ENCODE results near the gene BPHL. TPM values are rescaled to one million over a fixed set of nuclear protein-coding genes. Genes with fewer than 3 reads are reported as not detected.

BPHL gene
- total and polyA plus RNA-seq, 10 of the 15 experiments (the other 5 are each of a cell fraction or from before 2014, with no cell fraction given), result 8.0 to 17.8 (median 12.4) TPM

DNA sequence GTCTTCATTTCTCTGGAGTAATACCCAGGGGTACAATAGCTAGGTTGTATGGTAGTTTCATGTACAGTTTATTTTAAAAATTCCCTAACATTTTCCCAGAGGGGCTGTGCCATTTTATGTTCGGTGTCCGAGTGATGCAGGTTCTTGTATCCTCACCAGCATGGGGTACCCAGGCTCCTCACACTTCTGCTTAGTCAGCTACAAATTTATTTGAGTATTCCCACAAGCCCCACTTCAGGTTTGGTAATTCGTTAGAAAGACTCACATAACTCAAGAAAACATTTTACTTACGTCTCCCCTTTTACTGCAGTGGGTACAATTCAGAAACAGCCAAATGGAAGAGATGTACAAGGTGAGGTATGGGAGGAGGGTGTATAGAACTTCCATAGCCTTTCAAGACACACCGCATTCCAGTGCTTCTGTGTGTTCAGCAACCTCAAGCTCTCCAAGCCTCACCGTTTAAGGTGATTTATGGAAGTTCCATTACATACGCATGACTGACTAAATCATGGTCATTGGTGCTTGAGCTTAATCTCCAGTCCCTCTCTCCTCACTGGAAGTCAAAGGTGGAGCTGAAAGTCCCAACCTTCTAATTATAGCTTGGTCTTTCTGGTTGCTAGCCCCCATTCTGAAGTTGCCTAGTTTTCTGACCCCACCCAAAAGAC, 32.1 kb upstream of the BPHL start:
- peaks cover 0 to 2% of the 10 kb centered on the region in 2 experiments; a peak in 3 of 4 replicates for H3K36me3 ChIP-seq (ENCODE audit: control insufficient read depth in 2 of 2, insufficient read depth in 2 of 2, low read length in 1 of 2)
- SMC1A ChIA-PET (ENCODE audit: uncharacterized antibody, unreplicated experiment), result interaction anchor here (1.0 to 2.5 kb wide), 2 partner anchors 10 to 17 kb away, joined by 3 to 7 read pairs; no protein-coding TSS in a partner anchor
- TF ChIP-seq, protein P1, sequence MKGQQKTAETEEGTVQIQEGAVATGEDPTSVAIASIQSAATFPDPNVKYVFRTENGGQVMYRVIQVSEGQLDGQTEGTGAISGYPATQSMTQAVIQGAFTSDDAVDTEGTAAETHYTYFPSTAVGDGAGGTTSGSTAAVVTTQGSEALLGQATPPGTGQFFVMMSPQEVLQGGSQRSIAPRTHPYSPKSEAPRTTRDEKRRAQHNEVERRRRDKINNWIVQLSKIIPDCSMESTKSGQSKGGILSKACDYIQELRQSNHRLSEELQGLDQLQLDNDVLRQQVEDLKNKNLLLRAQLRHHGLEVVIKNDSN (IDR thresholded peaks at IDR 0.05; ENCODE audit: borderline replicate concordance, extremely low read length, insufficient read depth, low read depth, low read length), result no peak
- no peak for TF ChIP-seq MEF2B (IDR thresholded peaks at IDR 0.05; ENCODE audit: partially characterized antibody, poor library complexity, severe bottlenecking)
- no peak for TF ChIP-seq HCFC1 (IDR thresholded peaks at IDR 0.05; ENCODE audit: low read length)
- no peak for TF ChIP-seq RUNX3 (IDR thresholded peaks at IDR 0.05; ENCODE audit: low read length)
- TF ChIP-seq ZNF592 (IDR thresholded peaks at IDR 0.05), result no peak
- no peak for TF ChIP-seq CREB1 (IDR thresholded peaks at IDR 0.05; ENCODE audit: low read depth)
- H4K20me1 ChIP-seq (ENCODE audit: control insufficient read depth, insufficient read depth), result no peaks in the 10 kb centered on the region
- H3K4me1 ChIP-seq (ENCODE audit: control insufficient read depth, insufficient read depth, low read length), result no peaks in the 10 kb centered on the region
- CTCF ChIA-PET, result interaction anchor here (1.3 kb wide), 2 partner anchors 10 to 165 kb away, joined by 3 to 4 read pairs; no protein-coding TSS in a partner anchor
- DNase-seq (ENCODE audit: low read depth, low spot score), result no peak
- no peak overlapping the region for H3K4me3 ChIP-seq
- RAD21 ChIA-PET (ENCODE audit: unreplicated experiment), result interaction anchor here (0.5 kb wide), 1 partner anchor 10 kb away, joined by 4 read pairs; no protein-coding TSS in a partner anchor
- in situ Hi-C loops (cut with MboI), result no loop called here
- POLR2A ChIA-PET, result interaction anchor here (0.5 kb wide), 1 partner anchor 321 kb away, joined by 3 read pairs; the partner anchor contains the start of gene WRNIP1
- H3K79me2 ChIP-seq (ENCODE audit: control insufficient read depth, insufficient read depth, low read length), result no peaks in the 10 kb centered on the region
- no peak overlapping the region for H3K4me2 ChIP-seq (ENCODE audit: control insufficient read depth, insufficient read depth)
- no TSS peak for BruUV-seq (replicated peaks)
- no peak overlapping the region for H3K9ac ChIP-seq (ENCODE audit: control insufficient read depth, insufficient read depth, low read length)
- no peaks in the 10 kb centered on the region for H3K27me3 ChIP-seq (replicated peaks in 1 of 2; ENCODE audit: control insufficient read depth in 2 of 2, insufficient read depth in 2 of 2, low read length in 1 of 2)
- no peak for ATAC-seq
- 57% methylated on average over 7 of the region's 7 CpGs for WGBS (ENCODE audit: insufficient coverage, insufficient replicate concordance, low lambda C conversion rate, missing lambda C conversion rate)
- FAIRE-seq, result no peak
- no peaks in the 10 kb centered on the region for H3K9me3 ChIP-seq (replicated peaks; ENCODE audit: control insufficient read depth, insufficient read depth, low read length)
- intact Hi-C loops (cut with micrococcal nuclease; ENCODE audit: unreplicated experiment), result no loop called here
- no peak overlapping the region for H3K27ac ChIP-seq (ENCODE audit: control insufficient read depth, insufficient read depth)
- no peak overlapping the region for H2AFZ ChIP-seq (ENCODE audit: control insufficient read depth, low read depth, low read length)
